Naive B cell (primary cell): ENCODE measurements around the gene ZBTB37. TPM values are rescaled to one million over a fixed set of nuclear protein-coding genes. Genes with fewer than 3 reads are reported as not detected.
A peak's percentile ranks its signal among the peaks of the same experiment; 100 is the strongest.
"Not testable (repeated sequence)": the region's sequence is repeated elsewhere in the genome, so short reads cannot be mapped to it uniquely, and the experiment has no call there.

Experiments used
- ATAC-seq, 2 donors: fragments of 150-1000 bp; cut with Tn5 transposase; 2 replicates each; pipeline ENCODE4 v1.10.0; 2021; ENCODE audit warnings: low read depth in 2 of 2, mild to moderate bottlenecking in 2 of 2, moderate library complexity in 2 of 2
- DNase-seq: peaks from one replicate; pipeline ENCODE4 v3.0.0; 2022
- H3K27ac Mint-ChIP-seq, 6 donors: one replicate each; pipeline ENCODE4 v1.8.0; 2020 to 2022; ENCODE audit warnings: mild to moderate bottlenecking in 6 of 6, mixed read lengths in 6 of 6, moderate library complexity in 5 of 6, inconsistent platforms in 2 of 6
- H3K27me3 Mint-ChIP-seq, 3 donors: one replicate each; pipeline ENCODE4 v1.8.0; 2021 to 2022; ENCODE audit warnings: mixed read lengths in 3 of 3, mild to moderate bottlenecking in 1 of 3
- H3K36me3 Mint-ChIP-seq, 2 donors: one replicate each; pipeline ENCODE4 v1.8.0; 2020 to 2022; ENCODE audit warnings: mixed read lengths in 2 of 2, inconsistent platforms in 1 of 2, mild to moderate bottlenecking in 1 of 2
- H3K4me1 Mint-ChIP-seq, 3 donors: one replicate each; pipeline ENCODE4 v1.8.0; 2020 to 2022; ENCODE audit warnings: mixed read lengths in 3 of 3, inconsistent platforms in 1 of 3, mild to moderate bottlenecking in 1 of 3, moderate library complexity in 1 of 3
- H3K4me3 Mint-ChIP-seq, 8 donors: one replicate each; pipeline ENCODE4 v1.8.0; 2020 to 2022; ENCODE audit warnings: mild to moderate bottlenecking in 8 of 8, mixed read lengths in 8 of 8, moderate library complexity in 8 of 8, inconsistent platforms in 2 of 8
- H3K9me3 Mint-ChIP-seq, 7 donors: one replicate each; pipeline ENCODE4 v1.8.0; 2020 to 2022; ENCODE audit warnings: mixed read lengths in 7 of 7, mild to moderate bottlenecking in 5 of 7, inconsistent platforms in 2 of 7, moderate library complexity in 1 of 7
- polyA plus RNA-seq, 6 donors: library from polyadenylated mRNA; unstranded; fragments of 300-500 nt; fragmentation: Illumina TruSeq; gene quantifications; one replicate each; pipeline ENCODE4 v1.2.3, GENCODE V29; 2021; ENCODE audit warnings: low read depth in 6 of 6

Gene ZBTB37
- polyA plus RNA-seq, 6 donors from 2014 or later, result 0.05 to 6.7 (median 2.5) TPM

DNA sequence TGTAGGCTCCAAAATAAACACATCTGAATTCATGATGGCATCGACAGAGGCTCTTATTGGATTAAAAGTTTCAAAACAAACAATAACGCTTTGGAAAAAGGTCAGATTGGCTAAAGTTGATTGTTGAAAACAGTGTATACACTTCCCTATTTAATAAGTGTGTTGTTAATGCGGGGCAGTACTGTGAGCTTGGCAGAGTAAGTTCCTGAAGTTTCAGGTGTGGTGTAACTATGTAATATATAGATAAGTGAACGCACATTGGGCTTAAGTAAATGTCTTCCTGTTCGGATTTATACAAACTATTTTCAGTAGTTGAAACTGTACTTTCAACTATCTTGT lies 810 bp downstream of the ZBTB37 start:
- DNase-seq (no peak), ATAC-seq (peak; percentile 4 to 6)
- Mint-ChIP-seq H3K4me3 (peak overlapping the region; percentile 84 to 99 (median 96)), H3K4me1 (peaks cover 48 to 69% (median 66%) of the 10 kb centered on the region in 3 donors), H3K27ac (peak overlapping the region; percentile 81 to 99 (median 96)), H3K36me3 (peaks cover 16 to 26% of the 10 kb centered on the region in 2 donors), H3K27me3 (no peaks in the 10 kb centered on the region), H3K9me3 (peaks cover 0 to 4% (median 0%) of the 10 kb centered on the region in 7 donors)

GRCh38 chr1:173870252-173871075 lies 2.3 kb downstream of the ZBTB37 start:
- Mint-ChIP-seq H3K36me3 (peaks cover 2 to 20% of the 10 kb centered on the region in 2 donors), H3K9me3 (peaks cover 0 to 4% (median 0%) of the 10 kb centered on the region in 7 donors), H3K27ac (peak overlapping the region in 3 of 6 donors; percentile 1 to 83 (median 82)), H3K4me3 (peak overlapping the region in 4 of 8 donors; percentile 9 to 93 (median 54)), H3K4me1 (peaks cover 40 to 57% (median 56%) of the 10 kb centered on the region in 3 donors), H3K27me3 (no peaks in the 10 kb centered on the region)
- no peak for DNase-seq
- no peak for ATAC-seq

DNA sequence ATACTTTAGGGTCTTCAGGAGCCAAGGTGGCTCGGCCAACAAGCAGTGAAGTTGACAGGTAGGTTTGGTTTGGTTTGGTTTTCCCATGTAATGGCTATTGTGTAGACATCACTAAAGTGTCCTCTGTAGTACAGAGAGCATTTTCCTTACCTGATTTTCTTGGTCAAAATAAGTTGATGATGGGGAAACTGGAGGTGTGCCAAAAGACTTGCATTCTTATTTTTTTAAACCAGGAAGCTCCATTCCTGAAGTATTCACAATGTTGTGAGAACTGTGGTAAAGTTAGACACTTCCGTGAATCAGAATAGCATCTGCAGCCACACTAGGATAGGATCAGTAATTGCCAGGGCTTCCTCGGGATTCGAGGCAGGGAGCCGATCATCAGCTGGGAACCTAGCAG lies 2.9 kb downstream of the ZBTB37 start:
- ATAC-seq, result no peak
- Mint-ChIP-seq H3K27ac (peak overlapping the region in 3 of 6 donors; percentile 33 to 49 (median 39)), H3K4me3 (peak overlapping the region in 3 of 8 donors; percentile 12 to 93 (median 68)), H3K27me3 (no peaks in the 10 kb centered on the region), H3K9me3 (peaks cover 0 to 4% (median 0%) of the 10 kb centered on the region in 7 donors), H3K36me3 (peaks cover 0 to 21% of the 10 kb centered on the region in 2 donors), H3K4me1 (peaks cover 36 to 52% (median 51%) of the 10 kb centered on the region in 3 donors)
- no peak for DNase-seq

DNA sequence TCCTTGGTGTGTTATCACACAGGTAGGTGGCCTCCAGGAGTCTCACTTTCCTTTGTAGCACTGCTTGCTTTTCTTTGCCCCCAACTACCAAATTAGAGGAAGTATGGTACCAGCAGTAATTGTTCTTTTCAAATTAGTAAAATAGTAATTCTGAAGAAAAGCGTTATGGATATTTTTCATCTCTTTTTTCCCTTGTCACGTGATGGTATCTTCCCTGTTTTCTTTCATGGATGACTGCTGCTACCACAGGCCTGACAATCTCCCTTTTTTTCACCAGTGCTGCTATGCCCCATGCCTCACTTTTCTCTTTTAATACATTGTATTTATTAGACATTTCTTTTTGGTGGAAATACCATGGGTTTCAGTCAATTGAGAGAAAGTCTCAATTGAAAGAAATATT lies 3.3 kb downstream of the ZBTB37 start:
- ATAC-seq (no peak), DNase-seq (no peak)
- peaks cover 0 to 4% (median 0%) of the 10 kb centered on the region in 7 donors for H3K9me3 Mint-ChIP-seq
- peaks cover 0 to 18% of the 10 kb centered on the region in 2 donors for H3K36me3 Mint-ChIP-seq
- H3K4me3 Mint-ChIP-seq, result peak overlapping the region in 3 of 8 donors; percentile 12 to 93 (median 50)
- peaks cover 32 to 47% (median 47%) of the 10 kb centered on the region in 3 donors for H3K4me1 Mint-ChIP-seq
- H3K27ac Mint-ChIP-seq, result peak overlapping the region in 2 of 6 donors; percentile 33 to 86
- no peaks in the 10 kb centered on the region for H3K27me3 Mint-ChIP-seq

DNA sequence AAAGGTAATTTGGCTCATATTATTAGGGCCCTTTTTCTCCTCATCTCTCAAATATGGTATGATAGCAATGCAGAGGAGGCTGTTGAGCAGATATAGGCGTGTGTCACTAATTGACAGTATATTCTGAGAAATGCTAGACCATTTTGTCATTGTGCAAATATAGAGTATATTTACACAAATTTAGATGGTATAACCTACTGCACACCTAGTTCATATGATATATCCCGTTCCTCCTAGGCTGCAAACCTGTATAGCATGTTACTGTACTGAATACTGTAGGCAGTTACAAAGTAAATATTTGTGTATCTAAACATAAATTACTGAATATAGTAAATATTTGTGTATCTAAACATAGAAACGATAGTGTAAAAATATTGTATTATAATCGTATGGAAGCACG lies 8.6 kb downstream of the ZBTB37 start:
- Mint-ChIP-seq H3K36me3 (peaks cover 23 to 24% of the 10 kb centered on the region in 2 donors), H3K27ac (peak overlapping the region in 1 of 6 donors; percentile 28), H3K4me3 (no peak overlapping the region)

DNA sequence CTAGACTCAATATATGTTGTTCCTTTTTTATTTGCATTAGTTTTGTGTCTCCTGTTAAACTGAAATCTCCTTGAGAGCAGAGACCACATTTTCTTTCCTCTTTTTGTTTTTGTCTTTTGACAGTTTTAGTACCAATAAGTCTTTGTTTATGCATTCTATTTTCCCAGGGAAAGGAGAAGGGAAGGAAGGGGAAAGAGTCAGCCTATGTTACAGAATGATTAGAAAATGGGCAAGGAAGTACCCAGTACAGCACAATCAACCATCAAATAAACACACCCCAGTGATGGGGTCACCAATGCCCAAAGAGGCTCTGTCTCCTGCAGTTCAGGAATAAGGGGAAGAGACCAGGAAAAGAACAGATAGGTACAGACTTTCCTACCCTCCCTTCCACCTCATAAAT lies 10.1 kb downstream of the ZBTB37 start:
- Mint-ChIP-seq H3K27me3 (no peaks in the 10 kb centered on the region), H3K4me1 (peaks cover 3 to 4% (median 3%) of the 10 kb centered on the region in 3 donors), H3K9me3 (no peaks in the 10 kb centered on the region), H3K27ac (peak overlapping the region in 2 of 6 donors; percentile 10 to 56), H3K36me3 (peaks cover 20 to 24% of the 10 kb centered on the region in 2 donors), H3K4me3 (no peak overlapping the region)
- DNase-seq (no peak), ATAC-seq (no peak)

More for the DNA sequence above, 8.6 kb downstream of the ZBTB37 start:
- DNase-seq, result no peak
- Mint-ChIP-seq H3K9me3 (no peaks in the 10 kb centered on the region), H3K27me3 (no peaks in the 10 kb centered on the region), H3K4me1 (peaks cover 7 to 12% (median 7%) of the 10 kb centered on the region in 3 donors)
- no peak for ATAC-seq

DNA sequence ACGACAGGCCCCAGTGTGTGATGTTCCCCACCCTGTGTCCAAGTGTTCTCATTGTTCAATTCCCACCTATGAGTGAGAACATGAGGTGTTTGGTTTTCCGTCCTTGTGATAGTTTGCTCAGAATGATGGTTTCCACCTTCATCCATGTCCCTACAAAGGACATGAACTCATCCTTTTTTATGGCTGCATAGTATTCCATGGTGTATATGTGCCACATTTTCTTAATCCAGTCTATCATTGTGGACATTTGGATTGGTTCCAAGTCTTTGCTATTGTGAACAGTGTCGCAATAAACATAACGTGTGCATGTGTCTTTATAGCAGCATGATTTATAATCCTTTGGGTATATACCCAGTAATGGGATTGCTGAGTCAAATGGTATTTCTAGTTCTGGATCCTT lies 12.9 kb downstream of the ZBTB37 start:
- ATAC-seq, H3K27ac Mint-ChIP-seq: not testable (repeated sequence)
- H3K36me3 Mint-ChIP-seq, result peaks cover 21 to 31% of the 10 kb centered on the region in 2 donors

DNA sequence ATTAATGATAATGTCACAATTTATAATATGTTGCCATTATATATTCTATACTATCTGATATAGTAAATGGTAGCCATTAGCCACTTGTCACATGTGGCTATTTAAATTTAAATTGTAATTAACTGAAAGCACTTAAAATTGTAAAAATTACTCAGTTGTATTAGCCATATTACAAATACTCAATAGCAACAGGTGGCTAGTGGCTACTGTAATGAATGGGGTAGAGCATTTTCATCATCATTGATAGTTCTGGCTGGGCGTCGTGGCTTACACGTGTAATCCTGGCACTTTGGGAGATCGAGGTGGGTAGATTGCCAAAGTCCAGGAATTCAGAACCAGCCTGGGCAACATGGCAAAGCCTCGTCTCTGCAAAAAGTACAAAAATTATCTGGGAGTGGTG lies 16.5 kb downstream of the ZBTB37 start:
- H3K36me3 Mint-ChIP-seq, result peaks cover 23 to 38% of the 10 kb centered on the region in 2 donors
- no peak for DNase-seq
- H3K27me3 Mint-ChIP-seq, result no peaks in the 10 kb centered on the region
- no peak overlapping the region for H3K27ac Mint-ChIP-seq
- ATAC-seq, result no peak
- H3K4me1 Mint-ChIP-seq, result peaks cover 0 to 10% (median 3%) of the 10 kb centered on the region in 3 donors
- no peaks in the 10 kb centered on the region for H3K9me3 Mint-ChIP-seq
- no peak overlapping the region for H3K4me3 Mint-ChIP-seq

More for the DNA sequence above, 12.9 kb downstream of the ZBTB37 start:
- not testable (repeated sequence) for H3K4me1 Mint-ChIP-seq, H3K9me3 Mint-ChIP-seq, DNase-seq, H3K4me3 Mint-ChIP-seq, H3K27me3 Mint-ChIP-seq

DNA sequence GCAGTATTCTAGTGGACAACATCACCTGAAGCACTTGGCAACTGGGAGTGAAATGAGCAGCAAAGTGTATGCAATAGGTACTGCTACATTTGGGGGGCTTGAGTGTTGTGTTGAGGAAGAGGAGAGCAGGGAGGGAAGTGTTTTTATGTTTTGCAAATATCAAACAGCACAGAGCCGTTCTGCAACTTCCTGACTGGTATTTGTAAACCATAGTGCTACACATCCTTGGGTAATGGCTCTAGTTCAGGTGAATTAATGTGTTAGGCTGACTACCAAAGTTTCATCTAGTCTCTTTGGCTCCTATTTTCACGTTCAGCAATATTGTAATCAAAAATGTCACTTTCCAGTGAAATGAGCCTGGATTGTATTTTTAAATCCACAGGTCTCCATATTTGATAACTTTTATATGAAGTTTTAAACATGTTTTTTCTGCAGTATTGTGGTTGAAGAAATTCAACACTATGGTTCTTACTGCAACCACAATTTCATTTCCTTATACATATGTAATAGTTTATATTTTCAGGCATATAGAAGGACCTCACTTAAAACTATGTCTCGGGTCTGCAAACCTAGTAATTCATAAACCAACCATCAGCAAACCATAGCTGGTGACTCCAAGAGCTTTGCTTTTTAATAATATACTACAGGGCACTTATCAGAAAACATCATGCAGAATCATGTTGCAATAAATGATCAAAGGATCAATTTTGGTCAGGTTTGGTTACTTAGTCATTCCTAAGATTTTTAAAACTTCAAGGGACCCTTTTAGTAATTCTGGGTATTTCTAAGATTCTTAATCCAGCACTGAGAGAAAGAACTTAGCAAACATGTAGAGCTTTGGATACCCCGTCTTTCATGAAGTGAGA lies 18.8 kb downstream of the ZBTB37 start:
- ATAC-seq (no peak), DNase-seq (no peak)
- peaks cover 23 to 33% of the 10 kb centered on the region in 2 donors for H3K36me3 Mint-ChIP-seq
- H3K4me3 Mint-ChIP-seq, result no peak overlapping the region
- no peaks in the 10 kb centered on the region for H3K27me3 Mint-ChIP-seq
- H3K4me1 Mint-ChIP-seq, result peaks cover 5 to 15% (median 10%) of the 10 kb centered on the region in 3 donors
- no peak overlapping the region for H3K27ac Mint-ChIP-seq
- H3K9me3 Mint-ChIP-seq, result no peaks in the 10 kb centered on the region

GRCh38 chr1:173887627-173888026 lies 19.4 kb downstream of the ZBTB37 start:
- ATAC-seq (no peak), DNase-seq (no peak)
- H3K9me3 Mint-ChIP-seq, result no peaks in the 10 kb centered on the region
- peaks cover 5 to 15% (median 13%) of the 10 kb centered on the region in 3 donors for H3K4me1 Mint-ChIP-seq
- no peak overlapping the region for H3K4me3 Mint-ChIP-seq
- H3K27ac Mint-ChIP-seq, result no peak overlapping the region
- no peaks in the 10 kb centered on the region for H3K27me3 Mint-ChIP-seq
- H3K36me3 Mint-ChIP-seq, result peaks cover 23 to 33% of the 10 kb centered on the region in 2 donors

GRCh38 chr1:173888749-173889148 lies 20.6 kb downstream of the ZBTB37 start:
- ATAC-seq (no peak), DNase-seq (no peak)
- Mint-ChIP-seq H3K9me3 (no peaks in the 10 kb centered on the region), H3K27me3 (no peaks in the 10 kb centered on the region), H3K4me3 (no peak overlapping the region), H3K27ac (no peak overlapping the region), H3K4me1 (peaks cover 5 to 15% (median 13%) of the 10 kb centered on the region in 3 donors), H3K36me3 (peaks cover 23 to 37% of the 10 kb centered on the region in 2 donors)

- DNase-seq (no peak), ATAC-seq (no peak)
- Mint-ChIP-seq H3K27ac (no peak overlapping the region), H3K36me3 (peaks cover 23 to 43% of the 10 kb centered on the region in 2 donors), H3K4me1 (peaks cover 5 to 15% (median 13%) of the 10 kb centered on the region in 3 donors), H3K27me3 (no peaks in the 10 kb centered on the region), H3K9me3 (no peaks in the 10 kb centered on the region), H3K4me3 (peak overlapping the region in 1 of 8 donors; percentile 33)
Observed at GRCh38 chr1:173889885-173890284, 21.7 kb downstream of the ZBTB37 start.

GRCh38 chr1:173893611-173894010 lies 25.4 kb downstream of the ZBTB37 start:
- Mint-ChIP-seq H3K27me3 (no peaks in the 10 kb centered on the region), H3K27ac (no peak overlapping the region), H3K9me3 (no peaks in the 10 kb centered on the region), H3K4me3 (no peak overlapping the region), H3K36me3 (peaks cover 0 to 15% of the 10 kb centered on the region in 2 donors), H3K4me1 (peaks cover 4 to 27% (median 25%) of the 10 kb centered on the region in 3 donors)
- DNase-seq, result no peak
- no peak for ATAC-seq
